Breast epithelium (tissue), 4 donors: ENCODE measurements around the gene KBTBD7. TPM values are rescaled to one million over a fixed set of nuclear protein-coding genes. Genes with fewer than 3 reads are reported as not detected.

Source experiments
- DNase-seq, 2 donors: peaks; one replicate each; pipeline ENCODE4 v3.0.0-alpha.2; 2019; ENCODE audit warnings: low spot score in 2 of 2
- H3K27ac ChIP-seq, 2 donors: fragments of 200-600 bp; sonication (generic) in 1 of 2; one replicate each; pipeline ENCODE4 v1.5.1; 2016 to 2019; ENCODE audit warnings: mild to moderate bottlenecking in 1 of 2
- H3K27me3 ChIP-seq, 2 donors: fragments of 200-600 bp; sonication (generic) in 1 of 2; one replicate each; pipeline versions ENCODE4 v1.5.1 to v1.6.0; 2017 to 2019; ENCODE audit warnings: control low read depth in 1 of 2, mild to moderate bottlenecking in 1 of 2
- H3K36me3 ChIP-seq: fragments of 200-600 bp; one replicate; pipeline ENCODE4 v1.5.1; 2019
- H3K4me1 ChIP-seq, 2 donors: fragments of 200-600 bp; sonication (generic); one replicate each; pipeline ENCODE4 v1.5.1; 2016 to 2019; ENCODE audit warnings: control low read depth in 1 of 2
- H3K4me3 ChIP-seq, 3 donors: fragments of 200-600 bp; sonication (generic); 1 replicate in 2 of 3; 2 replicates in 1 of 3; pipeline ENCODE4 v1.5.1; 2016 to 2019; ENCODE audit warnings: mild to moderate bottlenecking in 3 of 3, moderate library complexity in 2 of 3
- H3K9me3 ChIP-seq, 2 donors: fragments of 200-600 bp; sonication (generic) in 1 of 2; one replicate each; pipeline ENCODE4 v1.5.1; 2016 to 2019; ENCODE audit warnings: control low read depth in 1 of 2
- CTCF ChIP-seq, 3 donors: fragments of 450-650 bp; IDR thresholded peaks; one replicate each; pipeline ENCODE4 v1.5.1; 2016 to 2017; ENCODE audit warnings: antibody characterized with exemption in 3 of 3, mild to moderate bottlenecking in 3 of 3, moderate library complexity in 3 of 3
- POLR2A ChIP-seq: fragments of 450-650 bp; IDR thresholded peaks from one replicate; pipeline ENCODE4 v1.6.1; 2016; ENCODE audit warnings: antibody characterized with exemption, mild to moderate bottlenecking, moderate library complexity
- POLR2AphosphoS5 ChIP-seq, 3 donors: sonication (generic); formaldehyde crosslinking; IDR thresholded peaks; one replicate each; pipeline ENCODE4 v1.6.1; 2017; ENCODE audit warnings: antibody characterized with exemption in 3 of 3
- intact Hi-C: fragments of 100-400 bp; cut with DNase I; formaldehyde crosslinking; loops from one replicate; pipeline ENCODE4 v1.15.1; 2023; ENCODE audit warnings: low total_unique reads
- total RNA-seq, 3 donors: library from RNA; depleted of rRNA; stranded (reverse); fragments of >200 nt; gene quantifications; one replicate each; pipeline ENCODE4 v1.1.0, GENCODE V29; 2016

The KBTBD7 gene
- 10 to 100 TPM in 1 of 3 donors, 1 to 10 TPM in 2; 5.4 to 15.5 (median 7.9) TPM for total RNA-seq

GRCh38 chr13:41193919-41194824, at the start of gene KBTBD7:
Gene KBTBD7 (minus strand): TSS chr13:41194569. CDS start chr13:41194257, 312 bp downstream.
- intact Hi-C loops, result no loop called here
- peak; percentile 35 for TF ChIP-seq POLR2A
- TF ChIP-seq CTCF (IDR thresholded peaks at IDR 0.05), result peak in 1 of 3 donors; percentile 29
- peak; percentile 62 to 70 (median 67) for TF ChIP-seq POLR2AphosphoS5 (IDR thresholded peaks at IDR 0.05)
- peak; percentile 85 to 86 for DNase-seq
- Histone ChIP-seq H3K4me1 (no peaks in the 10 kb centered on the region), H3K9me3 (no peaks in the 10 kb centered on the region), H3K27me3 (no peaks in the 10 kb centered on the region), H3K27ac (peak within 1 kb of the TSS; percentile 86), H3K36me3 (no peaks in the 10 kb centered on the region), H3K4me3 (peak within 1 kb of the TSS; percentile 71 to 83 (median 77))

GRCh38 chr13:41241626-41242025, 47.3 kb upstream of the KBTBD7 start:
- no peaks in the 10 kb centered on the region for H3K4me1 ChIP-seq
- TF ChIP-seq CTCF (IDR thresholded peaks at IDR 0.05) (no peak), POLR2AphosphoS5 (IDR thresholded peaks at IDR 0.05) (no peak), POLR2A (no peak)
- H3K27ac ChIP-seq, result no peak overlapping the region
- intact Hi-C loops, result no loop called here
- no peak overlapping the region for H3K4me3 ChIP-seq
- H3K27me3 ChIP-seq, result no peaks in the 10 kb centered on the region
- no peaks in the 10 kb centered on the region for H3K9me3 ChIP-seq
- no peak for DNase-seq
- no peaks in the 10 kb centered on the region for H3K36me3 ChIP-seq

- H3K27me3 ChIP-seq, result no peaks in the 10 kb centered on the region
- H3K4me3 ChIP-seq, result no peak overlapping the region
- no peaks in the 10 kb centered on the region for H3K36me3 ChIP-seq
- no peak for TF ChIP-seq POLR2A
- no peak for TF ChIP-seq CTCF (IDR thresholded peaks at IDR 0.05)
- TF ChIP-seq POLR2AphosphoS5 (IDR thresholded peaks at IDR 0.05), result no peak
- no peaks in the 10 kb centered on the region for H3K9me3 ChIP-seq
- no peak for DNase-seq
- intact Hi-C loops, result no loop called here
- no peak overlapping the region for H3K27ac ChIP-seq
- no peaks in the 10 kb centered on the region for H3K4me1 ChIP-seq
Measured at GRCh38 chr13:41236369-41236768, 42.0 kb upstream of the KBTBD7 start.

- no peaks in the 10 kb centered on the region for H3K27me3 ChIP-seq
- no peak overlapping the region for H3K4me3 ChIP-seq
- DNase-seq, result no peak
- no peaks in the 10 kb centered on the region for H3K4me1 ChIP-seq
- H3K36me3 ChIP-seq, result no peaks in the 10 kb centered on the region
- H3K27ac ChIP-seq, result no peak overlapping the region
- intact Hi-C loops, result no loop called here
- no peaks in the 10 kb centered on the region for H3K9me3 ChIP-seq
- TF ChIP-seq POLR2A (no peak), CTCF (IDR thresholded peaks at IDR 0.05) (no peak), POLR2AphosphoS5 (IDR thresholded peaks at IDR 0.05) (no peak)
Measured at GRCh38 chr13:41232578-41233480, 38.5 kb upstream of the KBTBD7 start.
